GM21390 (cell line): ENCODE measurements around the gene NKX2-1.
"Not testable (repeated sequence)": the region's sequence is repeated elsewhere in the genome, so short reads cannot be mapped to it uniquely, and the experiment has no call there.

Experiments
- ATAC-seq: cut with Tn5 transposase; IDR thresholded peaks from one replicate; pipeline ENCODE4 v1.9.1; 2021; ENCODE audit not compliant: unreplicated experiment

Gene NKX2-1

GRCh38 chr14:36519431-36520321, at the start of gene NKX2-1:
TSS of gene NKX2-1 (minus strand) at chr14:36520232. CDS start at chr14:36520129, 103 bp downstream.
- ATAC-seq, result no peak

- no peak for ATAC-seq
Observed at GRCh38 chr14:36556811-36557433, 36.9 kb upstream of the NKX2-1 start.

GRCh38 chr14:36555998-36556743, 36.1 kb upstream of the NKX2-1 start:
- ATAC-seq, result no peak

- peak; percentile 61 for ATAC-seq
Observed at GRCh38 chr14:36553656-36554260, 33.7 kb upstream of the NKX2-1 start.

- no peak for ATAC-seq
Observed at GRCh38 chr14:36550899-36551298, 30.9 kb upstream of the NKX2-1 start.

- not testable (repeated sequence) for ATAC-seq
Observed at GRCh38 chr14:36544280-36544679, 24.2 kb upstream of the NKX2-1 start.

- no peak for ATAC-seq
Observed at GRCh38 chr14:36538051-36538450, 18.0 kb upstream of the NKX2-1 start.

GRCh38 chr14:36529062-36529461, 9.0 kb upstream of the NKX2-1 start:
- no peak for ATAC-seq

- ATAC-seq, result no peak
Observed at GRCh38 chr14:36525746-36526099, 5.7 kb upstream of the NKX2-1 start.

- ATAC-seq, result no peak
Observed at GRCh38 chr14:36524874-36525745, 5.1 kb upstream of the NKX2-1 start.

- no peak for ATAC-seq
Observed at GRCh38 chr14:36524220-36524837, 4.3 kb upstream of the NKX2-1 start.

- no peak for ATAC-seq
Observed at GRCh38 chr14:36522972-36523715, 3.1 kb upstream of the NKX2-1 start.

GRCh38 chr14:36522347-36522971, 2.4 kb upstream of the NKX2-1 start:
- ATAC-seq, result no peak

GRCh38 chr14:36521598-36522345, 1.7 kb upstream of the NKX2-1 start:
- no peak for ATAC-seq

GRCh38 chr14:36520601-36521525, 831 bp upstream of the NKX2-1 start:
- ATAC-seq, result no peak

- ATAC-seq, result no peak
Observed at GRCh38 chr14:36518586-36519430, 1.2 kb downstream of the NKX2-1 start.
